HEK293 (cell line): ENCODE data around the gene QPCTL.

Experiments used
- EGR2 ChIP-seq: fragments of 450-650 bp; formaldehyde crosslinking; IDR thresholded peaks from 2 replicates; pipeline ENCODE4 v1.5.1; 2016; ENCODE audit warnings: low read depth, missing biosample characterization, missing genetic modification characterization
- HOXD13 ChIP-seq: sonication (generic); formaldehyde crosslinking; IDR thresholded peaks from 2 replicates; pipeline ENCODE4 v1.8.0; 2022; ENCODE audit warnings: missing genetic modification reagents, borderline replicate concordance
- KLF10 ChIP-seq: fragments of 450-650 bp; IDR thresholded peaks from 2 replicates; pipeline ENCODE4 v1.5.1; 2018; ENCODE audit warnings: missing biosample characterization, mild to moderate bottlenecking, missing genetic modification characterization
- KLF8 ChIP-seq: fragments of 450-650 bp; formaldehyde crosslinking; IDR thresholded peaks from 2 replicates; pipeline ENCODE4 v1.5.1; 2016; ENCODE audit warnings: missing biosample characterization, missing genetic modification characterization
- REPIN1 ChIP-seq: fragments of 450-650 bp; formaldehyde crosslinking; IDR thresholded peaks from 2 replicates; pipeline ENCODE4 v1.5.1; 2017; ENCODE audit warnings: missing biosample characterization, missing genetic modification characterization, low read depth
- SP2 ChIP-seq: fragments of 450-650 bp; formaldehyde crosslinking; IDR thresholded peaks from 2 replicates; pipeline ENCODE4 v1.5.1; 2016; ENCODE audit warnings: missing biosample characterization, missing genetic modification characterization
- ZBTB17 ChIP-seq: fragments of 450-650 bp; formaldehyde crosslinking; IDR thresholded peaks from 2 replicates; pipeline ENCODE4 v1.5.1; 2016; ENCODE audit warnings: missing biosample characterization, missing genetic modification characterization
- ZBTB21 ChIP-seq: fragments of 450-650 bp; formaldehyde crosslinking; IDR thresholded peaks from 2 replicates; pipeline ENCODE4 v1.5.1; 2017; ENCODE audit warnings: missing biosample characterization, missing genetic modification characterization
- ZFP41 ChIP-seq: fragments of 450-650 bp; formaldehyde crosslinking; IDR thresholded peaks from 2 replicates; pipeline ENCODE4 v1.5.1; 2016; ENCODE audit warnings: missing biosample characterization, missing genetic modification characterization, borderline replicate concordance
- ZNF10 ChIP-seq: fragments of 450-650 bp; formaldehyde crosslinking; IDR thresholded peaks from 2 replicates; pipeline ENCODE4 v1.5.1; 2017; ENCODE audit warnings: missing biosample characterization, missing genetic modification characterization
- ZNF184 ChIP-seq: fragments of 450-650 bp; IDR thresholded peaks from 2 replicates; pipeline ENCODE4 v1.5.1; 2018; ENCODE audit warnings: missing biosample characterization, mild to moderate bottlenecking, missing genetic modification characterization
- ZNF214 ChIP-seq: fragments of 450-650 bp; formaldehyde crosslinking; IDR thresholded peaks from 2 replicates; pipeline ENCODE4 v1.5.1; 2017; ENCODE audit warnings: missing biosample characterization, mild to moderate bottlenecking, missing genetic modification characterization, borderline replicate concordance
- ZNF366 ChIP-seq: fragments of 450-650 bp; formaldehyde crosslinking; conservative IDR thresholded peaks from 2 replicates; pipeline ENCODE4 v1.5.1; 2016; ENCODE audit warnings: missing biosample characterization, missing genetic modification characterization
- ZNF394 ChIP-seq: fragments of 450-650 bp; formaldehyde crosslinking; IDR thresholded peaks from 2 replicates; pipeline ENCODE4 v1.5.1; 2016; ENCODE audit warnings: missing biosample characterization, missing genetic modification characterization, mild to moderate bottlenecking, moderate library complexity, borderline replicate concordance
- ZNF416 ChIP-seq: fragments of 450-650 bp; formaldehyde crosslinking; IDR thresholded peaks from 2 replicates; pipeline ENCODE4 v1.5.1; 2016; ENCODE audit warnings: missing biosample characterization, missing genetic modification characterization
- ZNF423 ChIP-seq: fragments of 450-650 bp; formaldehyde crosslinking; IDR thresholded peaks from 2 replicates; pipeline ENCODE4 v1.5.1; 2016; ENCODE audit warnings: missing biosample characterization, missing genetic modification characterization
- ZNF433 ChIP-seq: fragments of 450-650 bp; formaldehyde crosslinking; IDR thresholded peaks from 2 replicates; pipeline ENCODE4 v1.5.1; 2016; ENCODE audit warnings: missing biosample characterization, missing genetic modification characterization, low read depth
- ZNF544 ChIP-seq: fragments of 450-650 bp; formaldehyde crosslinking; IDR thresholded peaks from 2 replicates; pipeline ENCODE4 v1.5.0; 2017; ENCODE audit warnings: missing biosample characterization, missing genetic modification characterization
- ZNF843 ChIP-seq: fragments of 450-650 bp; formaldehyde crosslinking; IDR thresholded peaks from 2 replicates; pipeline ENCODE4 v1.5.1; 2016; ENCODE audit warnings: missing biosample characterization, missing genetic modification characterization
- ZXDB ChIP-seq: fragments of 450-650 bp; formaldehyde crosslinking; IDR thresholded peaks from 2 replicates; pipeline ENCODE4 v1.5.1; 2016; ENCODE audit warnings: missing biosample characterization, missing genetic modification characterization
- TF ChIP-seq, protein P1 (sequence below): fragments of 450-650 bp; formaldehyde crosslinking; IDR thresholded peaks from 2 replicates; pipeline ENCODE4 v1.5.1; 2016; ENCODE audit warnings: missing biosample characterization, missing genetic modification characterization
- TF ChIP-seq, protein P2 (sequence below): fragments of 450-650 bp; formaldehyde crosslinking; IDR thresholded peaks from 2 replicates; pipeline ENCODE4 v1.5.1; 2016; ENCODE audit warnings: missing biosample characterization, missing genetic modification characterization, borderline replicate concordance
- TF ChIP-seq, protein P3 (sequence below): fragments of 450-650 bp; formaldehyde crosslinking; IDR thresholded peaks from 2 replicates; pipeline ENCODE4 v1.5.1; 2017; ENCODE audit warnings: missing biosample characterization, missing genetic modification characterization
- TF ChIP-seq, protein P4 (sequence below): fragments of 450-650 bp; formaldehyde crosslinking; optimal IDR thresholded peaks from 2 replicates; pipeline ENCODE3; 2016; ENCODE audit warnings: missing biosample characterization, mild to moderate bottlenecking, missing genetic modification characterization
- TF ChIP-seq, protein P5 (sequence below): fragments of 450-650 bp; formaldehyde crosslinking; IDR thresholded peaks from 2 replicates; pipeline ENCODE4 v1.5.1; 2016; ENCODE audit warnings: missing biosample characterization, missing genetic modification characterization, borderline replicate concordance
- TF ChIP-seq, protein P6 (sequence below): fragments of 450-650 bp; formaldehyde crosslinking; IDR thresholded peaks from 2 replicates; pipeline ENCODE4 v1.5.1; 2016; ENCODE audit warnings: missing biosample characterization, missing genetic modification characterization
- TF ChIP-seq, protein P7 (sequence below): fragments of 450-650 bp; formaldehyde crosslinking; IDR thresholded peaks from 2 replicates; pipeline ENCODE4 v1.5.1; 2016; ENCODE audit warnings: missing biosample characterization, missing genetic modification characterization

QPCTL gene

DNA sequence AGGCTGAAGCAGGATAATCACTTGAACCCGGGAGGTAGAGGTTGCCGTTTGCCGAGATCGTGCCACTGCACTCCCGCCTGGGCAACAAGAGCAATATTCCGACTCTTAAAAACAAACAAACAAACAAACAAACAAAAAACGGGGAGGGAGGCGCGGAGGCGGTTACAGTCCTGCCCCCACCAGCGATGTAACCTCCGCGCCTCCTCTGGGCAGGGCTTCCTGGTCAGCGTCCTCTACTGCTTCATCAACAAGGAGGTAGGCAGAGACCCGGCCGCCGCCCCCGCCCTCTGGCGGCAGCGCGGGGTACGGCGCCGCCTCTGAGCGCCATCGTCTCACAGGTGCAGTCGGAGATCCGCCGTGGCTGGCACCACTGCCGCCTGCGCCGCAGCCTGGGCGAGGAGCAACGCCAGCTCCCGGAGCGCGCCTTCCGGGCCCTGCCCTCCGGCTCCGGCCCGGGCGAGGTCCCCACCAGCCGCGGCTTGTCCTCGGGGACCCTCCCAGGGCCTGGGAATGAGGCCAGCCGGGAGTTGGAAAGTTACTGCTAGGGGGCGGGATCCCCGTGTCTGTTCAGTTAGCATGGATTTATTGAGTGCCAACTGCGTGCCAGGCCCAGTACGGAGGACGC is 11.0 kb upstream of the QPCTL start (continued):
- TF ChIP-seq ZBTB17 (tag by site-specific recombination) (peak; percentile 78), EGR2 (tag by site-specific recombination) (peak; percentile 50; the same call in 1 of the 2 replicates), KLF10 (tag by site-specific recombination) (no peak), HOXD13 (CRISPR knock-in tag) (no peak), ZNF544 (no peak), ZNF423 (no peak), SP2 (peak; percentile 47), ZBTB21 (tag by site-specific recombination) (no peak), ZNF433 (tag by site-specific recombination) (no peak), KLF8 (tag by site-specific recombination) (peak; percentile 70; the same call in 1 of the 2 replicates), ZNF394 (tag by site-specific recombination) (no peak; the same call in 1 of the 2 replicates), ZNF366 (tag by site-specific recombination) (no peak), ZFP41 (tag by site-specific recombination) (no peak), ZNF416 (no peak), ZNF184 (tag by site-specific recombination) (no peak), ZNF843 (no peak), REPIN1 (tag by site-specific recombination) (no peak), ZXDB (peak; percentile 68; the same call in 1 of the 2 replicates), ZNF10 (peak; percentile 76), ZNF214 (tag by site-specific recombination) (no peak)
- TF ChIP-seq, protein P1, sequence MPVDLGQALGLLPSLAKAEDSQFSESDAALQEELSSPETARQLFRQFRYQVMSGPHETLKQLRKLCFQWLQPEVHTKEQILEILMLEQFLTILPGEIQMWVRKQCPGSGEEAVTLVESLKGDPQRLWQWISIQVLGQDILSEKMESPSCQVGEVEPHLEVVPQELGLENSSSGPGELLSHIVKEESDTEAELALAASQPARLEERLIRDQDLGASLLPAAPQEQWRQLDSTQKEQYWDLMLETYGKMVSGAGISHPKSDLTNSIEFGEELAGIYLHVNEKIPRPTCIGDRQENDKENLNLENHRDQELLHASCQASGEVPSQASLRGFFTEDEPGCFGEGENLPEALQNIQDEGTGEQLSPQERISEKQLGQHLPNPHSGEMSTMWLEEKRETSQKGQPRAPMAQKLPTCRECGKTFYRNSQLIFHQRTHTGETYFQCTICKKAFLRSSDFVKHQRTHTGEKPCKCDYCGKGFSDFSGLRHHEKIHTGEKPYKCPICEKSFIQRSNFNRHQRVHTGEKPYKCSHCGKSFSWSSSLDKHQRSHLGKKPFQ (tag by site-specific recombination): no peak
- TF ChIP-seq, protein P2, sequence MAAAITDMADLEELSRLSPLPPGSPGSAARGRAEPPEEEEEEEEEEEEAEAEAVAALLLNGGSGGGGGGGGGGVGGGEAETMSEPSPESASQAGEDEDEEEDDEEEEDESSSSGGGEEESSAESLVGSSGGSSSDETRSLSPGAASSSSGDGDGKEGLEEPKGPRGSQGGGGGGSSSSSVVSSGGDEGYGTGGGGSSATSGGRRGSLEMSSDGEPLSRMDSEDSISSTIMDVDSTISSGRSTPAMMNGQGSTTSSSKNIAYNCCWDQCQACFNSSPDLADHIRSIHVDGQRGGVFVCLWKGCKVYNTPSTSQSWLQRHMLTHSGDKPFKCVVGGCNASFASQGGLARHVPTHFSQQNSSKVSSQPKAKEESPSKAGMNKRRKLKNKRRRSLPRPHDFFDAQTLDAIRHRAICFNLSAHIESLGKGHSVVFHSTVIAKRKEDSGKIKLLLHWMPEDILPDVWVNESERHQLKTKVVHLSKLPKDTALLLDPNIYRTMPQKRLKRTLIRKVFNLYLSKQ: no peak
- TF ChIP-seq, protein P3, sequence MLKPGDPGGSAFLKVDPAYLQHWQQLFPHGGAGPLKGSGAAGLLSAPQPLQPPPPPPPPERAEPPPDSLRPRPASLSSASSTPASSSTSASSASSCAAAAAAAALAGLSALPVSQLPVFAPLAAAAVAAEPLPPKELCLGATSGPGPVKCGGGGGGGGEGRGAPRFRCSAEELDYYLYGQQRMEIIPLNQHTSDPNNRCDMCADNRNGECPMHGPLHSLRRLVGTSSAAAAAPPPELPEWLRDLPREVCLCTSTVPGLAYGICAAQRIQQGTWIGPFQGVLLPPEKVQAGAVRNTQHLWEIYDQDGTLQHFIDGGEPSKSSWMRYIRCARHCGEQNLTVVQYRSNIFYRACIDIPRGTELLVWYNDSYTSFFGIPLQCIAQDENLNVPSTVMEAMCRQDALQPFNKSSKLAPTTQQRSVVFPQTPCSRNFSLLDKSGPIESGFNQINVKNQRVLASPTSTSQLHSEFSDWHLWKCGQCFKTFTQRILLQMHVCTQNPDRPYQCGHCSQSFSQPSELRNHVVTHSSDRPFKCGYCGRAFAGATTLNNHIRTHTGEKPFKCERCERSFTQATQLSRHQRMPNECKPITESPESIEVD (tag by site-specific recombination): no peak
- TF ChIP-seq, protein P4, sequence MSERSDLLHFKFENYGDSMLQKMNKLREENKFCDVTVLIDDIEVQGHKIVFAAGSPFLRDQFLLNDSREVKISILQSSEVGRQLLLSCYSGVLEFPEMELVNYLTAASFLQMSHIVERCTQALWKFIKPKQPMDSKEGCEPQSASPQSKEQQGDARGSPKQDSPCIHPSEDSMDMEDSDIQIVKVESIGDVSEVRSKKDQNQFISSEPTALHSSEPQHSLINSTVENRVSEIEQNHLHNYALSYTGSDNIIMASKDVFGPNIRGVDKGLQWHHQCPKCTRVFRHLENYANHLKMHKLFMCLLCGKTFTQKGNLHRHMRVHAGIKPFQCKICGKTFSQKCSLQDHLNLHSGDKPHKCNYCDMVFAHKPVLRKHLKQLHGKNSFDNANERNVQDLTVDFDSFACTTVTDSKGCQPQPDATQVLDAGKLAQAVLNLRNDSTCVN (tag by site-specific recombination): peak; percentile 57
- TF ChIP-seq, protein P5, sequence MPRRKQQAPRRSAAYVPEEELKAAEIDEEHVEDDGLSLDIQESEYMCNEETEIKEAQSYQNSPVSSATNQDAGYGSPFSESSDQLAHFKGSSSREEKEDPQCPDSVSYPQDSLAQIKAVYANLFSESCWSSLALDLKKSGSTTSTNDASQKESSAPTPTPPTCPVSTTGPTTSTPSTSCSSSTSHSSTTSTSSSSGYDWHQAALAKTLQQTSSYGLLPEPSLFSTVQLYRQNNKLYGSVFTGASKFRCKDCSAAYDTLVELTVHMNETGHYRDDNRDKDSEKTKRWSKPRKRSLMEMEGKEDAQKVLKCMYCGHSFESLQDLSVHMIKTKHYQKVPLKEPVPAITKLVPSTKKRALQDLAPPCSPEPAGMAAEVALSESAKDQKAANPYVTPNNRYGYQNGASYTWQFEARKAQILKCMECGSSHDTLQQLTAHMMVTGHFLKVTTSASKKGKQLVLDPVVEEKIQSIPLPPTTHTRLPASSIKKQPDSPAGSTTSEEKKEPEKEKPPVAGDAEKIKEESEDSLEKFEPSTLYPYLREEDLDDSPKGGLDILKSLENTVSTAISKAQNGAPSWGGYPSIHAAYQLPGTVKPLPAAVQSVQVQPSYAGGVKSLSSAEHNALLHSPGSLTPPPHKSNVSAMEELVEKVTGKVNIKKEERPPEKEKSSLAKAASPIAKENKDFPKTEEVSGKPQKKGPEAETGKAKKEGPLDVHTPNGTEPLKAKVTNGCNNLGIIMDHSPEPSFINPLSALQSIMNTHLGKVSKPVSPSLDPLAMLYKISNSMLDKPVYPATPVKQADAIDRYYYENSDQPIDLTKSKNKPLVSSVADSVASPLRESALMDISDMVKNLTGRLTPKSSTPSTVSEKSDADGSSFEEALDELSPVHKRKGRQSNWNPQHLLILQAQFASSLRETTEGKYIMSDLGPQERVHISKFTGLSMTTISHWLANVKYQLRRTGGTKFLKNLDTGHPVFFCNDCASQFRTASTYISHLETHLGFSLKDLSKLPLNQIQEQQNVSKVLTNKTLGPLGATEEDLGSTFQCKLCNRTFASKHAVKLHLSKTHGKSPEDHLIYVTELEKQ (tag by site-specific recombination): no peak
- TF ChIP-seq, protein P6, sequence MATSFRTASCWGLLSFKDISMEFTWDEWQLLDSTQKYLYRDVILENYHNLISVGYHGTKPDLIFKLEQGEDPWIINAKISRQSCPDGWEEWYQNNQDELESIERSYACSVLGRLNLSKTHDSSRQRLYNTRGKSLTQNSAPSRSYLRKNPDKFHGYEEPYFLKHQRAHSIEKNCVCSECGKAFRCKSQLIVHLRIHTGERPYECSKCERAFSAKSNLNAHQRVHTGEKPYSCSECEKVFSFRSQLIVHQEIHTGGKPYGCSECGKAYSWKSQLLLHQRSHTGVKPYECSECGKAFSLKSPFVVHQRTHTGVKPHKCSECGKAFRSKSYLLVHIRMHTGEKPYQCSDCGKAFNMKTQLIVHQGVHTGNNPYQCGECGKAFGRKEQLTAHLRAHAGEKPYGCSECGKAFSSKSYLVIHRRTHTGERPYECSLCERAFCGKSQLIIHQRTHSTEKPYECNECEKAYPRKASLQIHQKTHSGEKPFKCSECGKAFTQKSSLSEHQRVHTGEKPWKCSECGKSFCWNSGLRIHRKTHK (tag by site-specific recombination): no peak
- TF ChIP-seq, protein P7, sequence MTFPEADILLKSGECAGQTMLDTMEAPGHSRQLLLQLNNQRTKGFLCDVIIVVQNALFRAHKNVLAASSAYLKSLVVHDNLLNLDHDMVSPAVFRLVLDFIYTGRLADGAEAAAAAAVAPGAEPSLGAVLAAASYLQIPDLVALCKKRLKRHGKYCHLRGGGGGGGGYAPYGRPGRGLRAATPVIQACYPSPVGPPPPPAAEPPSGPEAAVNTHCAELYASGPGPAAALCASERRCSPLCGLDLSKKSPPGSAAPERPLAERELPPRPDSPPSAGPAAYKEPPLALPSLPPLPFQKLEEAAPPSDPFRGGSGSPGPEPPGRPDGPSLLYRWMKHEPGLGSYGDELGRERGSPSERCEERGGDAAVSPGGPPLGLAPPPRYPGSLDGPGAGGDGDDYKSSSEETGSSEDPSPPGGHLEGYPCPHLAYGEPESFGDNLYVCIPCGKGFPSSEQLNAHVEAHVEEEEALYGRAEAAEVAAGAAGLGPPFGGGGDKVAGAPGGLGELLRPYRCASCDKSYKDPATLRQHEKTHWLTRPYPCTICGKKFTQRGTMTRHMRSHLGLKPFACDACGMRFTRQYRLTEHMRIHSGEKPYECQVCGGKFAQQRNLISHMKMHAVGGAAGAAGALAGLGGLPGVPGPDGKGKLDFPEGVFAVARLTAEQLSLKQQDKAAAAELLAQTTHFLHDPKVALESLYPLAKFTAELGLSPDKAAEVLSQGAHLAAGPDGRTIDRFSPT (tag by site-specific recombination): peak; percentile 55; the same call in 1 of the 2 replicates
